ENCODE measurements around the gene ADAM12.

DNA sequence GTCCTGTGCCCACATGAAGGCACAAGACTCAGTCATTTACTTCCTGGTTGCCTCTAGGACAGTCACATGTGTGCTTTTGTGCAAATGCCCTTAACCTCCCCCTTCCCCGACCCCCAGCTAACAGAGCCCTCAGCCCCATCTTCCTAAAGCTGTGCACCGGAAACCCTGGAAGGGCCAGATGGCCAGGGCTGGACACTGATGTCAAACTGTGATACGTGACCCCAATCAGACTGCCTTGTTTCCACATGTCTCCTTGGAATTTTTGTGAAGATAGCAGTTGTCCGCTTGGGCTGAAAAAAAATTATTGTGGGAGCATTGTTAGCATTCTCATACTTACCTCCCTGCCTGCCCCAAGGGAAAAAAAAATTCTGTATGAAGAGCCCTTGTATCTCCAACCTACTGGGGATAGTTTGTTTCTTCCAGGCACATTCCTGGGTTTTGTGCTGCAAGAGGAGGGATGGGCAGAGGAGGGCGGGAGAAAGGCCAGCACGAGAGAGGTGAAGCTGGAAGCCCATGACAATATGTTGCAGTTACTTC lies 17.0 kb upstream of the ADAM12 start:
- TF ChIP-seq, protein P1, sequence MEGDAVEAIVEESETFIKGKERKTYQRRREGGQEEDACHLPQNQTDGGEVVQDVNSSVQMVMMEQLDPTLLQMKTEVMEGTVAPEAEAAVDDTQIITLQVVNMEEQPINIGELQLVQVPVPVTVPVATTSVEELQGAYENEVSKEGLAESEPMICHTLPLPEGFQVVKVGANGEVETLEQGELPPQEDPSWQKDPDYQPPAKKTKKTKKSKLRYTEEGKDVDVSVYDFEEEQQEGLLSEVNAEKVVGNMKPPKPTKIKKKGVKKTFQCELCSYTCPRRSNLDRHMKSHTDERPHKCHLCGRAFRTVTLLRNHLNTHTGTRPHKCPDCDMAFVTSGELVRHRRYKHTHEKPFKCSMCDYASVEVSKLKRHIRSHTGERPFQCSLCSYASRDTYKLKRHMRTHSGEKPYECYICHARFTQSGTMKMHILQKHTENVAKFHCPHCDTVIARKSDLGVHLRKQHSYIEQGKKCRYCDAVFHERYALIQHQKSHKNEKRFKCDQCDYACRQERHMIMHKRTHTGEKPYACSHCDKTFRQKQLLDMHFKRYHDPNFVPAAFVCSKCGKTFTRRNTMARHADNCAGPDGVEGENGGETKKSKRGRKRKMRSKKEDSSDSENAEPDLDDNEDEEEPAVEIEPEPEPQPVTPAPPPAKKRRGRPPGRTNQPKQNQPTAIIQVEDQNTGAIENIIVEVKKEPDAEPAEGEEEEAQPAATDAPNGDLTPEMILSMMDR (IDR thresholded peaks at IDR 0.05) = no peak
- TF ChIP-seq EP300 (IDR thresholded peaks at IDR 0.05) (no peak), POLR2A (IDR thresholded peaks at IDR 0.05) (no peak)
